Measurements from ENCODE around the gene ENG.

Gene ENG

DNA sequence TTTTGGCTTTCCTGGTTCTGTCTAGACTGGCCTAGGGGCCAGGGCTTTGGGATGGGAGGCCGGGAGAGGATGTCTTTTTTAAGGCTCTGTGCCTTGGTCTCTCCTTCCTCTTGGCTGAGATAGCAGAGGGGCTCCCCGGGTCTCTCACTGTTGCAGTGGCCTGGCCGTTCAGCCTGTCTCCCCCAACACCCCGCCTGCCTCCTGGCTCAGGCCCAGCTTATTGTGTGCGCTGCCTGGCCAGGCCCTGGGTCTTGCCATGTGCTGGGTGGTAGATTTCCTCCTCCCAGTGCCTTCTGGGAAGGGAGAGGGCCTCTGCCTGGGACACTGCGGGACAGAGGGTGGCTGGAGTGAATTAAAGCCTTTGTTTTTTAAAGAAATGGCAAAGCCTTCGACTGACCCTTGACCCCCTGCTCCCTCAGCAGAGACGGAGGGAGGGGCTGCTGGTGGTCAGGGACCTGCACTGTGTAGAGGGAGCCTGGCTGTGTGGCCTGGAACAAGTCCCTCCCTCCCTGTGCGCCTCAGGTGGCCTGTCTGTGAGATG, 40.7 kb downstream of the ENG start:
- no peak for DNase-seq (ENCODE audit: low read depth)

DNA sequence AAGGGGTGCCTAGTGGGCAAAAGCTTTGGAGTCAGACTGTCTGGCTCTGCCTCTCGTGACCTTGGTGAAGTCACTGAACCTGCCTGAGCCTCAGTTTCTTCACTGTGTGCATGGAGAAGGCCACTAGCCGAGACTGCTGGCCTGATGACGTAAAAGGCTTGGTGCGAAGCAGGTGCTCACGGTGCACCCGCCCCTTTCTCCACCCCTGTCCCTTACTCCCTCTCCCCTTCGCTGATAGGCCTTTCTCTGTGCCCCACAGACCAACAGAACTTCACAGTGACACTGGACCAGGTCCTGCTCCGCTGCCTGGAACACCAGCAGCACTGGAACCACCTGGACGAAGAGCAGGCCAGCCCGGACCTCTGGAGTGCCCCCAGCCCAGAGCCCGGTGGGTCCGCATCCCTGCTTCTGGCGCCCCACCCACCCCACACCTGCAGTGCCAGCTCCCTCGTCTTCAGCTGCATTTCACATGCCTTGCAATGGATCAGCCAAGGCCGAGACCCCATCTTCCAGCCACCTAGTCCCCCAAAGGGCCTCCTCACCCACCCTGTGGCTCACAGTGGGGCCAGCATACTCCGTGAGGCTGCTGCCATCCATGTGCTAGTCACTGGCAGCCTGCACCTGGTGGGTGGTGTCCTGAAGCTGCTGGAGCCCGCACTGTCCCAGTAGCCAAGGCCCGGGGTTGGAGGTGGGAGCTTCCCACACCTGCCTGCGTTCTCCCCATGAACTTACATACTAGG, 41.4 kb downstream of the ENG start:
- DNase-seq (ENCODE audit: low read depth) = no peak

DNA sequence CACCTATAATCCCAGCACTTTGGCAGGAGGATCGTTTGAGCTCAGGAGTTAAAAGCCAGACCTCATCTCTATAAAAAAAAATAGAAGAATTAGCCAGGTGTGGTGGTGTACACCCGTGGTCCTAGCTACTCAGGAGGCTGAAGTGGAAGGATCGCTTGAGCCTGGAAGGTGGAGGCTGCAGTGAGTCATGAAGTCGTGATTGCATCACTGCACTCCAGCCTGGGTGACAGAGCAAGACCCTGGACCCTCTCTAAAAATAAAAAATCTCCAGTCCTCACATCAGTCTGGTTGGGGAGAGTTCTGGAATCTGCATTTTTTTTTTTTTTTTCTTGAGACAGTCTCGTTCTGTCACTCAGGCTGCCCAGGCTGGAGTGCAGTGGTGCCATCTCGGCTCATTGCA, 42.4 kb downstream of the ENG start:
- DNase-seq (ENCODE audit: low read depth) = no peak

DNA sequence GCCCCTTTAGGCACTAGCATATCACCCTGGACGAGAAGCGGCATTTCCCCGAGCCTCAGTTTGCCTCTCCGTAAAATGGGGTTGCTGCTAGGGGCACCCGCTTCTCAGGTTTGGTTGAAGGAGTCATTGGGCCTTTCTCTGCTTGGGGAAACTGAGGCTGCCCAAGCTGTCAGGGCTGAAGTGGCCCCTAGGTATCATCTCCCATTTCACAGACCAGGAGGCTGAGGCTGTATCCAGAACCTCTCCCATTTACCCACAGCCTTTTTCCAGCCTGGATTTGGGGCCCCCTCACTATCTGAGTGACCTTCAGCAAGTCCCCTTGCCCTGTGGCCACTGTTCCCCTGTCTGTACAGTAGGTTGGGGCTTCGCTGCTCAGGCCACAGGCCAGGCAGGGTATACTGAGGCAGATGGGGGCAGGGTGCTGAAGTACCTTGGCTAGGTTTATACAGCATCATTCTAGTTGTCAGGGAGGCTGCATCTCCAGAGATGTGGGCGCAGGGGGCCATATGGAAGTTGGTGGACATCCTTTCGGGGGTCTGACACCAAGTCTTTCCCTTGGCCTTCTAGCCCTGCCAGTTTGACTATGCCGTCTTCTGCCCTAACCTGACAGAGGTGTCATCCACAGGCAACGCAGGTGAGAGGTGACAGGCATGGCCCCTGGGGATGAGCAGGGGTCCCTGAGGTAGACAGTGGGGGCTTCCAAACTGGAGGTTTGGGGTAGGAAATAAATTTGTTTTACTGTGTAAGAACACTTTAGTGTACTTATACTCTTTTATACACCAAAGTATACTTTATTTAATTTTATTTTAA, 43.9 kb downstream of the ENG start:
- DNase-seq (ENCODE audit: low read depth) = no peak

DNA sequence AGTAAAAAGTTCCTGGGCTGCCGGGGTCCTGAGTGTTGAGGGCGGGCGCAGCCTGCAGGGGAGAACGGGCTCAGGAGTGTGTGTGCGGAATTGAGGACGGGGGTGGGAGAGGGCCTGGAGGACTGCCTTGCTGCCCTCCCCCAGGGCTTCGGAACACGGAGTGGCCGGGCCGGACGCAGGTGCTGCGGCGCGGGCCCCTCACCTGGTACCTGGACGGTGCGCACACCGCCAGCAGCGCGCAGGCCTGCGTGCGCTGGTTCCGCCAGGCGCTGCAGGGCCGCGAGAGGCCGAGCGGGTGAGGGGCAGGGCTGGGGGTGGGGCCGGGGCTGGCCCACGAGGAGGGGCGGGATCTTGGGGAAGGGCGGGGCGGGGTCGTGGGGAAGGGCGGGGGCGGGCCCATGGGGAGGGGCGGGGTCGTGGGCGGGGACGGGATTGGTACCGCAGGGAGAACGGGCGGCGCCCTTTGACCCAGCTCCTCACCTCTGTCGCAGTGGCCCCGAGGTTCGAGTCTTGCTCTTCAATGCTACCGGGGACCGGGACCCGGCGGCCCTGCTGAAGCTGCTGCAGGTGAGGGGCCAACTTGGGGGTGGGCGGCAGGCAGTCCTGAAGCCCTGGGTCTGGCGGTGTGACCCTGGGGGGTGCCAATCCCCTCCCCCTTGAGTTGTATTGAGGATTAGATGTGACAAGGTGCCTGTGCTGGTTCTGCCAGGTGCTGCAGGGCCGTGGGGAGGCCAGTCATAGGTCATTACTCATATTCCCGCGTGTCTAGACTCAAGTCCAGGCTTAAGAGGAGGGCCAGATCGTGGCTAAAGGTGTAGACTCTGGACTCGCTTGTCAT, 44.7 kb downstream of the ENG start:
- DNase-seq (ENCODE audit: low read depth) = no peak

DNA sequence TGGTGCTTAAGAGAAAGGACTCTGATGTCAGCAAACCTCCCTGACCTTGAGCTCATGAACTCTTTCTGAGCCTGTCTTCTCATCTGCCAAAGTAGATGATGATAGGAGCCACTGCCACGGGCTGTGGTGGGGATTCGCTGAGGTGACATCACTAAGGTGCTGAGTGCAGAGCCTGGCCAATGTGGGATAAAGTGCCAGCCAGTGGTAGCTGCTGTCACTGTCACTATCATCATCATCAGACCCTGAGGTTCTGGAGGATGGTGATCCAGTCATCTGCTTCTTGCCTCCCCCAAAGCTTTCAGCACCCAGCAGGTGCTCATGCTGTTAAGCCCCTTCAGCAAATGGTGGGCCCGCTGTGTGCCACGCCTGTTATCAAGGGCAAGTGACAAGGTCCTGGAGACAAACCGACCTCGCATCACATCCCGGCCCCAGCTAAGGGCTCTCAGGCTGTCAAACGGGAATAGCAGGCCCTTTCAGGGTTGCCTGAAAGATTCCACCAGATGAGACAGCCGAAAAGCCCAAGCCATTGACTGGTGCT, 45.4 kb downstream of the ENG start:
- DNase-seq (ENCODE audit: low read depth) = no peak

DNA sequence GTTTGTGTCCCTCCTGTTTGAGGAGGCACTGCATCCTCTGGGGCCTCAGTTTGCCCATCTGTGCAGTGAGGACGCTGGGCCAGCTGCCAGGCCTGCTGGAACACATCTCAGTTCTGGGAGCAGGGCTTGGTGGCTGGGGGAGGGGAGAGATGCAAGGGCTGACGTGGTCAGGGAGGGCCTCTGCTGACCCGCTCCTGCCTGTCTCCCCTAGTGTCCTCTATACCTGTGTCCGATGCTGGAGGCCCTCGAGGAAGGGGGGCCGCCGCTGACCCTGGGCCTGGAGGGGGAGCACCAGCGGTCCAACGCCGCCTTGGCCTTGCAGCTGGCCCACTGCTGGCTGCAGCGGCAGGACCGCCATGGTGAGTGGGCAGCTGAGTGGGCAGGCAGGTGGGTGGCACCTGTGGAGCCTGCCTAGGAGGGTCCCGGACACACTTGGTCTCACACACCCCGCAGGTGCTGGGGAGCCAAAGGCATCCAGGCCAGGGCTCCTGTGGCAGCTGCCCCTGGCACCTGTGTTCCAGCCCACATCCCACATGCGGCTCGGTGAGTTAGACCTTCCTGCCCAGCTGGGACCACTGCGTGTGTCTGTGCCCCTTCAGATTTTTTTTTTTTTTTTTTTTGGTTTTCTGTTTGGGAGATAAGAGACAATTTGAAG, 46.0 kb downstream of the ENG start:
- no peak for DNase-seq (ENCODE audit: low read depth)

DNA sequence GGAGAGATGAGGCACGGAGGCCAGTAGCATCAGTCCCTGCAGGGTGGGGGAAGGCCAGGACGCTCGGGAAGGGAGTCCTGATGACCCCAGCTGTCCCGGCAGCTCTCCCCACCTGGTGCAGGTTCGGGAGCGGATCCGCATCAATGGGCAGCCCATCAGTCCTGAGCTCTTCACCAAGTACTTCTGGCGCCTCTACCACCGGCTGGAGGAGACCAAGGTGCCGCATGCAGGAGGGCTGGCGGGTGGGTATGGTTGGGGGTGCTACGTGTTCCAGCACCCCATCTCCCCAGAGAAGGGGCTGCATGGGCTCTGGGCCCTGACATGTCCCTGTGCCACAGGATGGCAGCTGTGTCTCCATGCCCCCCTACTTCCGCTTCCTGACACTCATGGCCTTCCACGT, 47.6 kb downstream of the ENG start:
- no peak for DNase-seq (ENCODE audit: low read depth)

DNA sequence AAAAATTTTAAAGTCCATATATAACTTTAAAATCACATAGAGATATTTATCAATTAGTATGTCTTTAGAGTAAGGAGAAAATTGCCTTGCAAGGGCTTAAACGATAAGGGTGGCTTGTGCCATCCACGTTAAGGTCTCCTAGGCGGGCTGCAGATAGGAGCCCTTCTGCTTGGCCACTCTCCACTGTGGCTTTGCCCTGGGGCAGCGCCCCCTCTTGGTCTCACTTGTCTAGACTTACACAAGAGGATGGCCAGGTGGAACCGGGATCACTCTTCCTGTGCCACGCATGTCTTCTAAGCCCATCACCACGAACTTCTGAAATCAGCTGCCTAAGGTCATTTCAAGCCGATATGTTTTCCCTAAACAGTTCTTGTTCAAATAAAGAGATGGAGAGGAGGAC, 48.8 kb downstream of the ENG start:
- peak; percentile 42 for DNase-seq (ENCODE audit: low read depth)

DNA sequence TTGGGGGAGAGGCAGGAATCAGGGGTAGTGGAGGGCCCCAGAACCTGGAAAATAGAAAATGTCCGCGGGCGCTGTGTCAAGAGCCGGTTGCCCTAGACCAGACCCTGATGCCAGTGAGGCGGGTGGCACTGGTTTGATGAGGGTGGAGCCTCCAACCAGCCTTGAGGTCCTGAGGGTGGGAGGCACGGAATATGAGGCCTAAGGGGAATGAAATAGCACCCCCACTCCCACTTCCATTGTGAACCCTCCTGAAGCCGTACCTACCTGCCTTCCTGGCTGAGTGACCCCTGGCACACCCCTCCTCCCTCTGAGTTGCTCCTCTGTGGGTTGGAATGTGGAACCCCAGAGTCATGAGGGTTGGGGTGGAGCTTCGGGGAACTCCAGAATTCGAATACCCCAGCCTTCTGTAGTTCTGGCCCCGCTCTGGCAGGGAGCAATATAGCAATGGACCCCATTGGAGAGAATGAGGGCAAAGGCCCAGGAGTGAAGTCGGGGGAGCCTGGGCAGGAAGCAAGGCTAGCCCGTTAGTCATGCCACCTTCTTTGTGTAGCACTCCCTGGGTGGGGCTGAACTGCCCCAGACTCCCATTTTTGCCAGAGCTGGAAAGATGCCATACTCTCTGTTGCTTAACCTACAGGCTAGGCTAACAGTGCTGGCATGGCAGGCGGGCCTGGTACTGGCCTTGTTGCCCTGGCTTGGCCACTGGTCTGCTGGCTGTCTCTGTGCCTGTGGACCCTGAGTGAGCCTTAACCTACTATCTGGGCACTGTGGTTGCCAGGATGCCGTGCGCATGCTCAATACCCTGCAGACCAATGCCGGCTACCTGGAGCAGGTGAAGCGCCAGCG, 50.7 kb downstream of the ENG start:
- no peak for DNase-seq (ENCODE audit: low read depth)

DNA sequence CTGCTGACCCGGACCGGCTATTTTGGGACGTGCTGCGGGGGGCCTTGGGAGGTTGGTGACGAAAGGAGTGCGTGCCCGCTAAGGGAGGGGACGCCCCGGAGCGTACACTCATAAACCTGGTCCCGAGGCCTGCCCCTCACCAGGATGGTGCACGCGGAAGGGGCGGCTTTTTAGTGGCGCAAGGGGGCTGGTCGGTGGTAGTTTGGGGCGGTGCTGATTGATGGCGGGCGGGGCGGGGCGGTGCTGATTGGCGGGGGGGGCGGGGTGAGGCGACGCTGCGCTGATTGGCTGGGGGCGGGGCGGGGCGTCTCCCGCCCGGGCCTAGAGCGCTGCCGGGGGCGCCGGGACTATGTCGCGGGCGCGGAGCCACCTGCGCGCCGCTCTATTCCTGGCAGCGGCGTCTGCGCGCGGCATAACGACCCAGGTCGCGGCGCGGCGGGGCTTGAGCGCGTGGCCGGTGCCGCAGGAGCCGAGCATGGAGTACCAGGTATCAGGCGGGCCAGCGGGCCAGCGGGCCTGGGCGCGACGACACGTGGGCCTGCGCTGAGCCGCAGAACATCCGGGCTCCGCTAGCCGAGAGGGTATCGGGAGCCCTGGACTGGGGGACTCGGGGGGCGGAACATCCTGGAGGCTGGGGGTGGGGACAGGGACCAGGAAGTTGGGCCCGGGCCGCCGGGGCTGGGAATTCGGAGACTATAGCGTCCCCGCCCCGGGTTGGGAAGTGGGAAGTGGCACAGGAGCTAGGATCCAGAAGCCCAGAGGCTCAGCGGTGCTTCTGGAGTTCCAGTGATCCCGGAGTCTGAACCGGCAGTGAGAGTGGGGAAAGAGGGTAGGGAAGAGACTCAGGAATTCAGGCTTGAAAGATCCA, 51.6 kb downstream of the ENG start, which contains the start of gene FPGS:
Gene FPGS, plus strand, starts transcription at position 307 of the 868 bp plus-strand sequence. Its CDS starts 43 bp downstream, at position 350.
- peak; percentile 82 for DNase-seq (ENCODE audit: low read depth)

DNA sequence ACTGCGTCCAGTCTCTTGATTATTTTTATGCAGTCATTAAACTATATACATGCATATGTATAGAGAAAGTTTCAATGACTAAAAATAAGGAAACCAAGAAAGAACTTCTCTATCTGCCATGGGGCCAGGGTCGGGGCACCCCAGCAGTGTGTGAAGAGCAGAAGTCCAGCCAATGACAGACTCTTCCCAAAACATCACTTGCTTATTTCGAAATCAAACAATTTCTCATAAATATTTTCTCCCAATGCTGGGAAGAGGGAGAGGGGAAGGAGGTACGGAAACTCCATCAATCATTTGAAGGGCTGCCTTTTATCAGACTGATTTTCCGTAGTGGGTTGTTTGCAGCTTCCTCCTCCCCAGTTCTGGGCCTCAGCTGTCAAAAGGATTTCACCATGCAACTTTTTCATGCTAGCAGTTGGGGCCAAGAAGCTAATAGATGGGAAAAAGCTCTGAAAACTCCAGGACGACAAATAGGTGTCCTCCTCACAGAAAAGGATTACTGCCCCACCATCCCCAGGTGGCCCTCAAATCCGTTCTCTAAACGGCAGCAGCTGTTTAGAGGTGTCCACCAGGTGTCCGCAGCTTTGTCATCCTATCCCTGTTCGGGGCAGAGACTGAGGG, 52.4 kb downstream of the ENG start:
- no peak for DNase-seq (ENCODE audit: low read depth)

DNA sequence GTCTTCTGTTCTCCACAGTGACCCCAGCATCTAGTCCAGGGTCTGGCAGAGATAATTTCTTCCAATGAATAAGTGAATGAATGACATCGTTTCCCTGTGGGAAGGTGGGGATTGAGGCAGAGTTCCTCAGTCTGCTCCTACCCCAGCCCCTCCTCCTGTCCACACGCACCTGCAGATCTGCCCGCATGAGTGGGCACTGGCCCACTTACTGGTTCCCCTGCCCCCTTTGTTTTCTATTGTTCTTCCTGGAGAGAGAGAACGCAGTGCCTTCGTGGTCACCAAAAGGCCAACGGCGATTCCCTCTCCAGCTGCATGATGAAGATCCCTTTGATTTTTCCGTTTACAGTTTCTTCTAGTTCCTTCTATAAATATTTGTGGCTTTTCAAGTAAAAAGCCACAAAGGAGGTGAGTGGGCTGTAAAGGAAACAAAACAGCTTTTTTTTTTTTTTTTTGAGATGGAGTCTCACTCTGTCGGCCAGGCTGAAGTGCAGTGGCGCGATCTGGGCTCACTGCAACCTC, 57.5 kb downstream of the ENG start:
- no peak for DNase-seq (ENCODE audit: low read depth)

DNA sequence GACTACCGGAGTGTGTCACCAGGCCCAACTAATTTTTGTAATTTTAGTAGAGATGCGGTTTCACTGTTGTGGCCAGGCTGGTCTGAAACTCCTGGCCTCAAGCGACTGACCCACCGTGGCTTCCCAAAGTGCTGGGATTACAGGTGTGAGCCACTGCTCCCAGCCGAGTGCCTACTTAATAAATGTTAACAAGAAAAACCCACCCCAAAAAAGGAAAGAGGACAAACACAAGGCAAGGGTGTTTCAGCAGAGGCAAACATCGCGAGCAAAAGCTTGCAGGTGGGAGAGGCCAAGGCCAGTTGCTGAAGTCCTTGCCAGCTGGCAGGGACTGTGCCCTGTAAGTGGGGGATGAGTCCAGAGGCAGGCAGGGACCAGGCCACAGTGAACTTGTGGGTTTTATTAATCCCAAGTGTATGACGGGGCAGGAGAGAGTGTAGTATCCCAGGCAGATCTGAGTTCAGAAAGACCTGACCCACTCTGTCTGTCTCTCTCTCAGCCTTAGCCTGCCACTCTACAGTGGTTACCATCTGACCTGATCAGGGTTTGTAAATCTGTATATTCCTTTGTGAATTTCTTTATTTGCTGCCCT, 58.1 kb downstream of the ENG start:
- DNase-seq (ENCODE audit: low read depth) = no peak

DNA sequence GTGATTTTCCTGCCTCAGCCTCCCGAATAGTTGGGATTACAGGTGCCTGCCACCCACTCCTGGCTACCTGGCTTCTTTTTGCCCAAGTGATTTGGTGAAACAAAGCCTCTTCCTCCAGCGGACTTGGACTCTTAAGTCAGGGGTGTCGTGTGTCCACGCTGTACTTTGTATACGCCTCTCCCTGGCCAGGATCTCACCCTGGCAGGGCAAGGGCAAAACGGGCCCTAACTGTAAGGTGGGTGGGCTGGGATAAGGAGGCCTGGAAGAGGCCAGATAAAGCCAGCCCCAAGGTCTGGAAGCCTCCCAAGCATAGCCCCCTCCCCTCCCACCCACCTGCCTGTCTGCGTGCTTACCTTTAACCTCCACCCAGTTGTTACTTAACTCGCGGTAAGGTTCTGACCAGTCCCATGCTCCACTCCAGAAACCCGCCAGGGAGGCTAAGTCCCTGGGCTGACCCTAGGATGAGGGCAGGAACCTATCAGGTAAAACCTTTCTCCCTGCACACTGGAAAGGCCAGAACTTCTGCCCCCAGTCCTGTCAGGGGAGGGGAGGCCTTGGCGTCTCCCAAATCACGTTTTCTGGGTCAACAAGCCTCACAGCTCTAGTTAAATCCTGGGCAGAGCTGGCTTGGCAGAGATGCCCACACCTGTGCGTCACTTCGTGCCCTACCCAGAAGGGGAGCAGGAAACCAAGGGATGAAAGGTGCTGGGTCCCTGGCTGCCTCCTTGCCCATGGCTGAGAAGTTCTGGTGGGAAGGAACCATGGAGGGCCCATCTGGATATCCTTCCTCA, 60.3 kb downstream of the ENG start:
- no peak for DNase-seq (ENCODE audit: low read depth)

DNA sequence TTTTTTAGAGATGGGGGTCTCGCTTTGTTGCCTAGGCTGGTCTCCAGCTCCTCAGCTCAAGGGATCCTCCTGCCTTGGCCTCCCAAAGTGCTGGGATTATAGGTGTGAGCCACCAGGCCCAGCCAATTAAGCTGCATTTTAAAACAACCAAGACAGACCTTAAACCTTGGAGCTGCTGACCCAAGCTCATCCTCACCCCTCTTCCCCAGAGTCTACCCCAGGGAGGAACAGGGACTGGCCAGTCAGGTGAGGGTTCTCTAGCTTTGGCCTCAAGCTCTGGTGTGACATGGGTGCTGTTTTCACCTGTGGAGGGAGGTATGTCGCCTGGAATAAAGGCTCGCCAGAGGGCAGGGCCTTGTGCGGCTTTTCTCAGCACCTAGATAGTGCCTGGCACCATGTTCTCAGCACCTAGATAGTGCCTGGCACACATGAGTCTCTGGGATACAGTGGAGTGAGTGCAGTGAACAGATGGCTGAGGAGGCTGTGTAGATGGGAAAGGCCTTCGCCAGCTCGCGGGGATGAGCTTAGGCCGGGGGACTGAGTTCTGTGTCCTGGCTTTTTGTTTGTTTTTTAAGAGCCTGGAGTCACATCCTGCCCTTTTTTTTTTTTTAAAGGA, 61.3 kb downstream of the ENG start:
- no peak for DNase-seq (ENCODE audit: low read depth)

DNA sequence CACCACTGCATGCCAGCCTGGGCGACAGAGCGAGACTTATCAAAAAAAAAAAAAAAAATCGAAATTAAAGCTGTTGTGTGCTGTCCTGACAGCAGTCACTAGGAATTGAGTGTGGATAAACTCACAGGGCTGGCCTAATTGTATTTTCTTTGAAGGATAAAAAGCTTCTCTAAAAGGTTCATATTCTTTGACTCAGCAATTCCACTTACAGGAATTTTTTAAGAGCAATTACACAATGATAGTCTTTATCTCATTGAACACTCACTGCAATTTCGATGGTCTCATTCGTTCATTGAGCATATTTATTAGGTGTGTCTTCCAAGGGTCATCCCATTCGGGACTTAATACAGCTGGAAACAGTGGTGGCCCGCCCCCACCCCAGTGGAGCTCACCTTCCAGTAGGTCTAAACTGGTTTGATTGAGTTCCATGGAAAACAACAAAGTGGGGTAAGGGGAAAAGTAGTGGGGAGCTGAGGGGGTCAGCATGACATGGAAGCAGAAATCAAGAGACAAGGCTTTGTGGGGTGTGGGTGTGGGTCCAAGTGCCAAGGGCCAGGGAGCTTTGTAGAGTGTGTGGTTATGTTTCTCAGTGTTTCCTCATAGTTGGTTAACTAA, 61.9 kb downstream of the ENG start:
- DNase-seq (ENCODE audit: low read depth) = no peak
